CD4-positive, alpha-beta T cell treated with Interleukin-6 for 4 hours (primary cell): ENCODE measurements around the gene AKR1C2.
"Not testable (repeated sequence)": the region's sequence is repeated elsewhere in the genome, so short reads cannot be mapped to it uniquely, and the experiment has no call there.

Experiments
- DNase-seq: peaks from one replicate; pipeline ENCODE4 v3.0.0-alpha.2; 2020; ENCODE audit warnings: mixed read lengths

AKR1C2 gene

DNA sequence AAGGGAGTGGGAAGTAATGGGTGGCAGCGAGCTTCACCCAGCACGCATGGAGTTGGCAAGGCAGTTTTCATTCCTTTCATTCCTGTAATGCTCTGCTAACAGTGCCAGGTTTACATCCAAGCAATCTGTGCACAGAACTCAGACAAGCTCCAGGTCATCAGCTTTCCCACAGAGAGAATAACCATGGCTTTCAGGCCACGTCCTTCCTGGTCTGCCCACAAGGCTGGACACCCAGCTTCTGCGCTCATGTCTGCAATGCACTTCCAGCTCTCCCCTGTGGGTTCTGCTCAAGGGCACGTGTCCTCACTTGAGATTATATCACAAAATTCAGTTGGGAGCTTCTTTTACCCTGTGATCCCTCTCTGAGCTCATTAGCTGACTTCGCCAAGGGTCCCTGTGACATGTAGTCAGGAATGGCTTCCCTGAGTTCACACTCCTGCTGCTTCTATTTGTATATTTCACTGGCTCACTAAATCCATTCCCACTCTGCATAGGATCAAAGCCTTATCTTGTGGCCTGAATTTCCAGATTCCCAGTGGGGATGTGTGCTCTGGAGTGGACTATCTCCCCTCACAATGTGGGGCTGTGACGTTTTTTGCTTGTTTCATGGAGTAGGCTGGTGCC lies 18.6 kb downstream of the AKR1C2 start:
- no peak for DNase-seq

DNA sequence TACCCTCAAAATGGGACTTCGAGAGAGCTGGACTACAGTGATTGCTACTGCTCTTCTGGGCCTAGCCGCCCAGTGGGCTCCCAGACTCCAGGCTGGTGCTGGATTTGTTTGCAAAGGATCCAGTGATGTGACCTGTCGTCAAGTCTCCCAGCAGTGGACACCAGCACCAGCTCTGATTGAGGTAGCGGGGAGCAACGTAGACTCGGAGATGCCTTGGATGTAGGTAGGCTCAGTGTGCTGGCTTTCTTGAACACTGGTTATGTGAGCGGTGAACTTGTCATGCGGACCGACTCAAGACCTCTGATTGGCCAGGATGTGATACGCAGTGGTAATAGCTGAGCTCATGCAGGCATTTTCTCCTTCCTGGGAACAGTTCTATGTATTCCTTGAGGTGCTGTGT lies 19.4 kb downstream of the AKR1C2 start:
- DNase-seq = no peak

- no peak for DNase-seq
These were observed 19.9 kb downstream of the AKR1C2 start for GRCh38 chr10:4983615-4984216.

DNA sequence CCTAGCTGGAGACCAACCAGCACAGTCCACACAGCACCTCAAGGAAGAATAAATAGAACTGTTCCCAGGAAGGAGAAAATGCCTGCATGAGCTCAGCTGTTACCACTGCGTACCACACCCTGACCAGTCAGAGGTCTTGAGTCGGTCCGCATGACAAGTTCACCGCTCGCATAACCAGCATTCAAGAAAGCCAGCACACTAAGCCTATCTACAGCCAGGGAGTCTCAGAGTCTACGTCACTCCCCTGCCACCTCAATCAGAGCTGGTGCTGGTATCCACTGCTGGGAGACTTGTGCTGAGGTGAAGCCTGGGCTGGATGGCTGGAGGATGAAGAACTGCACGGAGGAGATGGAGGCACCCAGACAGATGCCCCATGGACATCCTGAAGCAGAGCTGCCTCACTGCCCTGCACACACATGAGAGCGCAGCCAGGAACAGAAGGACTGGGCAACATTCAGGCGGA lies 20.9 kb downstream of the AKR1C2 start:
- DNase-seq = no peak

DNA sequence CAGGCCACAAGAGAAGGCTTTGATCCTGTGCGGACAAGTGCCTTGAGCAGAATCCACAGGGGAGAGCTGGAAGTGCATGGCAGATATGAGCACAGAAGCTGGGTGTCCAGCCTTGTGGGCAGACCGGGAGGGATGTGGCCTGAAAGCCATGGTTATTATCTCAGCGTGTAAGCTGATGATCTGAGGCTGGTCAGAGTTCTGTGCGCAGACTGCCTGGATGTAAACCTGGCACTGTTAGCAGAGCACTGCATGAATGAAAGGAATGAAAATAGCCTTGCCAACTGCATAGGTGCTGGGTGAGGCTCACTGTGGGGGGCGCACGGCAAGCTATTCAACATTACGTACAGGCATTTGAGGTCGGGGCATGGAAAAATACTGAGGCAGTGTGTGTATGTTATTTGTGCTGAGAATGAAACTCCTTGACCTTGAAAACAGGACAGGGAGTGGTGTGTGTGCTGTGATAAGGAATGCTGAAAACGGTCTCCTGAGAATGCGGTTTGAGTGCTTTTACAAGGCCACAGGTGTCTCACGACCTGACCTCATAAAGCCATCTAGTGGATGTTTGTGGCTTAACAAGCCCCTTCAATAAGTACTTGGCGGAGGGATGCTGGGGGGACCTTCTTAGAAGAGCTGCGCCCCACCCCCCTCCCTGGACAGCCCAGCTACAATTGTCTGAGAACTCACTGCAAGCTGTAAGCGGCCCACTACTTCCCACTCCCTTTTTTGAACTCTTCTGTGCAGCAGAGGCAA lies 21.8 kb downstream of the AKR1C2 start:
- no peak for DNase-seq

DNA sequence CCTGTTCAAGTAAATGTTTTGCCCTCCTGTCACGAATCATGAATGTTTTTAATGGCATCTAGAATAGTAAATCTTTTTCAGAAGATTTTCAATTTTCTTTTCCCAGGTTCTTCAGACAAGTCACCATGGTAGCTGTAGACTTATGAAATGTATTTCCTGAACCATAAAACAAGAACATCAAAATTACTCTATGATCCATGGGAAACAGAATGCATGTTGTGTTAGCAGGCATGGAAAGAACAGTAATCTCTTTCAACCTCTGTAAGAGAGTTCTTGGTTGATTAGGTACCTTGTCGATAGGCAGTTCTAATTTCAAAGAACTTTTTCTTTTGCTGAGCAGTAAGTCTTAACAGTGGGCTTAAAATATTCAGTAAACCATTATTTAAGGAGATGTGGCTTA lies 22.9 kb downstream of the AKR1C2 start:
- no peak for DNase-seq

DNA sequence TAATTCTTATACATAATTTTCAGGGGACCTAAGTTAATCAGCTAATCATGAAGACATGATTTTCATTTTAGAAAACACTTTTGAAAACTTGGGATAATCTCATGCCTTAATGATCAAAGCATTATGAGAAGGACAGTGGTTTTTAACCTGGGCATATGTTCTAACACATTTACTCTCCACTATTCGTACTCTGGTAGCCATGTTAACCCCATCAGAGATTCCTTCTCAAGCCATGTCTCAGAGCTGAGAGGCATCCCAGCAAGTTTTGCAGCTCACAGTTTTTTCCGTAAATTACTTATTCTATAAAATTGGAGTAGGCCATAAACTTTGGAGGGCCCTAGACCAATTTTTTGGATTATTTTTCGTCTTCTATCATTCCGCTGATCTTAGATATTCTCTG lies 24.8 kb downstream of the AKR1C2 start:
- no peak for DNase-seq

GRCh38 chr10:4977025-4977424 lies 26.6 kb downstream of the AKR1C2 start:
- DNase-seq = no peak

- DNase-seq = not testable (repeated sequence)
These were observed 29.3 kb downstream of the AKR1C2 start for GRCh38 chr10:4974400-4974799.

GRCh38 chr10:4973294-4973693 lies 30.4 kb downstream of the AKR1C2 start:
- DNase-seq = not testable (repeated sequence)

DNA sequence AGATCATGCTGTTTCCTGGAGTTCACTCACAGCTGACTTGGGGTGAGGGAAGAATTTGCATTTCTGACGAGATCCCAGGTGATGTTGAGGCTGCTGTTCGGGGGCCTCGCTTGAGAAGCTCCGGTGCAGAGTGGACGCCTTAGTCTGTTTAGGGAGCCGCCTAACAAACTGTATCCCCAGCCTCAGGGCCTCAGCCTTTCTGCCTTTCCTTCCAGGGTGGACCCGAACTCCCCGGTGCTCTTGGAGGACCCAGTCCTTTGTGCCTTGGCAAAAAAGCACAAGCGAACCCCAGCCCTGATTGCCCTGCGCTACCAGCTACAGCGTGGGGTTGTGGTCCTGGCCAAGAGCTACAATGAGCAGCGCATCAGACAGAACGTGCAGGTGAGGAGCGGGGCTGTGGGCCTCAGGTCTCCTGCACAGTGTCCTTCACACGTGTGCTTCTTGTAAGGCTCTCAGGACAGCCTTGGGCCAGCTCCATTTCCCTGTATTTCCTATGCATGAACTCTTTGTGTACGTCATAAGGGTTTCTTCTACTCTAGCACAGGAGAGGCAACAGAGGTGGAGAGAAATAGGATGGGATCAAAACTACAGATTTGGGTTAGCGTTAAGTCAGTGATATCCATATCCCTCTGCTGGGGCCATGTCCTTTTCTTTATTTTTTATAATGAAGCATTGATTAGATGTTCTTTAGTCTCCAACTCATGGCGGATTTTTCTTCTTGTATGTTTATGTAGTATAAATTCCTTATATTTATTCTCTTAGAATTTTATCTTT lies 31.1 kb downstream of the AKR1C2 start:
- DNase-seq = not testable (repeated sequence)

DNA sequence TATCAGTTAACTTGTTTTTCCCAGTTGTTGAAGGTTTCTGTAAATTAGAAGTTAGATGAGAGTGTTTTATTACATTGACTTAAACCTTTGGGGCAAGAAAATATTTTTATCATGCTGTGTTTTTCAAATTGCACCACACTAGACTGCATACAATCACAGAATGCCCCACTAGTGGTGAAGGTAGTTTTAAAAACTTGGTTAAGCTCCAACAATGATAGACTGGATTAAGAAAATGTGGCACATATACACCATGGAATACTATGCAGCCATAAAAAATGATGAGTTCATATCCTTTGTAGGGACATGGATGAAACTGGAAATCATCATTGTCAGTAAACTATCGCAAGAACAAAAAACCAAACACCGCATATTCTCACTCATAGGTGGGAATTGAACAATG lies 33.3 kb downstream of the AKR1C2 start:
- DNase-seq = not testable (repeated sequence)

DNA sequence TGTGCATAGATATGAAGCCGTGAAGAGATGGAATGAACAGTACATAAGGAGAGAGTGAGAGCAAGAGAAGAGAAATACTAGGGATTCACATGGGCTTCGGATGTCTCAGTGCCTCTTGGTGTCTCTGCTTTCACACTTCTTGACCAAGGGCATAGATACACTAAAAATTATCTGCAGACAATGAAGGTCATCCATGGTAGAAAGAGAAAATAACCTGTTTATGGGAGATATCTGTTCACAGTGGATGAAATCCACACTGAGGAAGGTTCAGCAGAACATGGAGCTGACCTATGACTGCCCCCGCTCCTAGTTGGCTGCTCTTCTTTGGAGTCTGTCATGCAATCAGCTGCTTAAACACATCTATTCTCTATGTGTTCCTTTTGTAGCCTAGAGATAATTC lies 34.4 kb downstream of the AKR1C2 start:
- DNase-seq = not testable (repeated sequence)

- DNase-seq = not testable (repeated sequence)
These were observed 36.5 kb downstream of the AKR1C2 start for GRCh38 chr10:4967189-4967588.

DNA sequence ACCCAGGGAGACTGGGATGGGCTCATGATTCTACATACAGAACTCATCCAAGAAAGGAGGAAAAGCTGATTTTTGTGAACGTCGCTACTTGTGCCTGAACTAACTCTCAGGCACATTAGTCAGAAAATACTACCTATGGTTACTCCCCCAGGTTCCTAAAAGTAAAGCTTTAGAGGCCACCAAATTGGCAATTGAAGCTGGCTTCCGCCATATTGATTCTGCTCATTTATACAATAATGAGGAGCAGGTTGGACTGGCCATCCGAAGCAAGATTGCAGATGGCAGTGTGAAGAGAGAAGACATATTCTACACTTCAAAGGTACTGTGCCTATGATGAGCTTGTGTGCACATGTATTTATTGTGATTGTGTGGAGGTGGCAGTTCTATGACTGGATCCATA lies 37.9 kb downstream of the AKR1C2 start:
- not testable (repeated sequence) for DNase-seq

DNA sequence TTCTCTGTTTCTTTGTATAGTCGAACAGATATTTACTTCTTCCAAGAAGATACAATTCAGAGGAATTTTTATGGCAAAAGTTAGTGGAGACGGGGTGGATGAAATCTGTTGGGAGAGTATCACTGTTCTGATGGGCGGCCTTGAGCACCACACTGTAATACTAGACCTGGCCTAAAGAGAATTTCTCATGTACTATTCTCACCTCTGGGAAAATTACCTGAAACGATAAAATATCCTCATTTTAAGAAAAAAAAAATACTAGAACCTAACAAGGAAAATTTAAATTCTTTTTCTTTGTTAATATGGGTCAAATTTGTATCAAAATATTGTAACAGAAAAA lies 39.9 kb downstream of the AKR1C2 start:
- not testable (repeated sequence) for DNase-seq

- not testable (repeated sequence) for DNase-seq
These were observed 40.5 kb downstream of the AKR1C2 start, which contains the start of gene AKR1C1 for GRCh38 chr10:4962876-4963814. TSS of gene AKR1C1 (plus strand) at chr10:4963415. CDS start at chr10:4963445, 30 bp downstream.

DNA sequence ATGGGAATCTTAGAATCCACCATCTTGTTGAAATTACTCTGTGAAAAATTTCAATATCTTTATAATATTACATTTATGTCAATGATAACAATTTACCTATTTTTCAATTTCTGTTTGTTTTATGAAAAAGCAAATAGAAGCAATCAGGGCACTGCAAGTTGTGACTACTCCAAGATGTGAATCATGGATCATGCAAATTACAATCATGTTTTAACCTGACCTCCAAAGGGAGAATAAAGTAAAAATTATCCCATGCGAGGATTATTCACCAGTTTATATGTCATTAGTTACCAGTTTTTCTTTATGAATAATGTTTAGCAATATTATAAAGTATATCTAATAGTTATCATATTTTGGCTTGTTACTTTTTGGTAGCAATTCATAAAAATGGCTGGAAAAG lies 41.3 kb downstream of the AKR1C2 start:
- not testable (repeated sequence) for DNase-seq

DNA sequence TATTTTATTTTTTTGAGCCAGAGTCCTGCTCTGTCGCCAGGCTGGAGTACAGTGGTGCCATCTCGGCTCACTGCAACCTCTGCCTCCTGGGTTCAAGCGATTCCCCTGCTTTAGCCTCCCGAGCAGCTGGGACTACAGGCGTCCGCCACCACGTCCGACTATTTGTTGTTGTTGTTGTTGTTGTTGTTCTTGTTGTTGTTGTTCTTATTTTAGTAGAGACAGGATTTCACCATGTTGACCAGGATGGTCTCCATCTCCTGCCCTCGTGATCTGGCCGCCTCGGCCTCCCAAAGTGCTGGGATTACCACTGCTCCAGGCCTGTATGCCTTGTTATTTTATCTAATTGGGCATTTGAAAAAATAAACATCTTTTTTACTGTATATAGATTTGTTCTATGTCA lies 42.1 kb downstream of the AKR1C2 start:
- not testable (repeated sequence) for DNase-seq

GRCh38 chr10:4956955-4957645 lies 46.6 kb downstream of the AKR1C2 start:
- DNase-seq = not testable (repeated sequence)

GRCh38 chr10:4956088-4956487 lies 47.6 kb downstream of the AKR1C2 start:
- DNase-seq = not testable (repeated sequence)
